ENCODE results near the gene GJC3.

DNA sequence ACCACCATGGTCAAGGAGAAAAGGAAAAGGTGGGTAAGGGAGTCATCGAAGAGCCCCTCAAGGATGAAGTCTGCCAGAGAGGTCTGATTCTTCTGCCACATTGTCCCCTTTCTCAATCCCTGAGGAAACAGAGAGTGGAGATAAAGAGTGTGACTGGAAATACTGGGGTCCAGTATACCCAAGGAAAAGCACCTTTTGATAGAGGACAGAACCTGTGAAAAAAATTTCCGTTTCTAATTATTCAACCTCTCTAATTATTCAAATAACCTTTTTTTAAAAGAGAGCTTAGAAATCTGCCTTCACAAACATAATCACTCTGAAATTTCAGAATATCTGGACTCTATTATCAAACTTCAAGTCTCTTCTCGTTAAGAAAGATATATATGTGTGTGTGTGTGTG lies 52.5 kb downstream of the GJC3 start, which contains the start of gene OR2AE1:
- TF ChIP-seq POLR2A (IDR thresholded peaks at IDR 0.05; ENCODE audit: low read length) = no peak
- TF ChIP-seq GATA1 (IDR thresholded peaks at IDR 0.05; ENCODE audit: low read depth, low read length) = no peak
